Central memory CD8-positive, alpha-beta T cell (primary cell): ENCODE results near the gene MYO18B.

Experiments
- ATAC-seq: fragments of 150-1000 bp; cut with Tn5 transposase; replicated peaks from 2 replicates; pipeline ENCODE4 v1.10.0; 2022; ENCODE audit warnings: mild to moderate bottlenecking, moderate FRiP score, moderate number of reproducible peaks; ENCODE audit not compliant: poor library complexity, severe bottlenecking; ENCODE audit errors: extremely low read depth
- DNase-seq, 2 donors: peaks; one replicate each; pipeline ENCODE4 v3.0.0; 2021; ENCODE audit warnings: low spot score in 2 of 2
- H3K27ac Mint-ChIP-seq: one replicate; pipeline ENCODE4 v1.8.0; 2022; ENCODE audit warnings: low read depth, mild to moderate bottlenecking, moderate library complexity, mixed read lengths
- H3K27me3 Mint-ChIP-seq: one replicate; pipeline ENCODE4 v1.8.0; 2022; ENCODE audit warnings: mixed read lengths
- H3K36me3 Mint-ChIP-seq: one replicate; pipeline ENCODE4 v1.8.0; 2022; ENCODE audit warnings: mild to moderate bottlenecking, moderate library complexity, mixed read lengths; ENCODE audit not compliant: insufficient read depth
- H3K4me1 Mint-ChIP-seq: one replicate; pipeline ENCODE4 v1.8.0; 2022; ENCODE audit warnings: mixed read lengths
- H3K4me3 Mint-ChIP-seq: one replicate; pipeline ENCODE4 v1.8.0; 2022; ENCODE audit warnings: mild to moderate bottlenecking, moderate library complexity, mixed read lengths
- H3K9me3 Mint-ChIP-seq: one replicate; pipeline ENCODE4 v1.8.0; 2022; ENCODE audit warnings: mixed read lengths

MYO18B gene

GRCh38 chr22:26004477-26004876 is 262.5 kb downstream of the MYO18B start:
- Mint-ChIP-seq H3K27me3 (peaks cover 29% of the 10 kb centered on the region), H3K9me3 (peaks cover 5% of the 10 kb centered on the region), H3K27ac (no peak overlapping the region), H3K4me1 (no peaks in the 10 kb centered on the region), H3K36me3 (no peaks in the 10 kb centered on the region), H3K4me3 (no peak overlapping the region)
- ATAC-seq, result no peak
- DNase-seq, result no peak

DNA sequence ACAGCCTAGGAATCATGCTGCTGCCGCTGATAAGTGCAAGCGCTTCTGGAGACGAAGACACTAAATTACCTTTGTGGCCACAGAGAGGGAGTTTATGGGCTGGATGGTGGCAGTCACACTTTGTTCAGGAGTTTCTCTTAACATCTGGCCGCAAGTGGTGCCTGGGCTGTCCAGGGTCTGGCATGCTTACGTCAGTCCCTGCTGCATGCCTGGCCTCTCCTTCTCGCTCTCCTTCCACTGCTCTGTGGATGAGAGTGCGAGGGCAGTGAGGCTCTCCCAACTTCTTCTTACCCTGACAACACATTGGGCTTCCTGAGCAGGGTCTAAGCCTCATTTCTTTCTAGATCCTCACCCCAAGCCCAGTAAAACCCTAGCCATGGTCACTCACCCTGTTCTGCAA is 266.6 kb downstream of the MYO18B start:
- H3K4me3 Mint-ChIP-seq, result no peak overlapping the region

GRCh38 chr22:26016916-26017315 is 274.9 kb downstream of the MYO18B start:
- ATAC-seq (no peak), DNase-seq (no peak)
- Mint-ChIP-seq H3K27ac (no peak overlapping the region), H3K9me3 (no peaks in the 10 kb centered on the region), H3K36me3 (no peaks in the 10 kb centered on the region), H3K27me3 (peaks cover 22% of the 10 kb centered on the region), H3K4me3 (no peak overlapping the region), H3K4me1 (no peaks in the 10 kb centered on the region)

More for the DNA sequence above, 266.6 kb downstream of the MYO18B start:
- no peaks in the 10 kb centered on the region for H3K9me3 Mint-ChIP-seq
- no peak for DNase-seq
- no peaks in the 10 kb centered on the region for H3K4me1 Mint-ChIP-seq
- no peak overlapping the region for H3K27ac Mint-ChIP-seq
- H3K36me3 Mint-ChIP-seq, result no peaks in the 10 kb centered on the region
- peaks cover 26% of the 10 kb centered on the region for H3K27me3 Mint-ChIP-seq
- ATAC-seq, result no peak

DNA sequence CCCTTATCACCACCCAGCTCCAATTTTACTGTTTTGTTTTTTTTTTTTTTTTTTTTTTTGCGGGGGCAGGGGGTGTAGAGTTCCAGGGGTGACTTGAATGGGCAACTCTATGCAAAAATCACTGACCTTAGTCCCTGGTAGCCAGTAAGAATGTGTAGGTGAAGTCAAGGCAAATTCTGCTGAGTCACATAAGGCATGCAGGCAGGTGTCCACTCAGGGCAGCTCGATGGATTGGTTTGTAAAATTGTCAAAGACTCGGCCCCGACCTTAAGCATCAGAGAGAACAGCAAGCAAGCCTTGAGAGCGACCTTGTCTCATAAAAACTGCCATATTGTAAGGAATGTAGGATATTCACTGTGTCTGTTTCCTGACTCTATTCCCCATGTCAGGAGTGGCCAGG is 275.9 kb downstream of the MYO18B start:
- Mint-ChIP-seq H3K27me3 (peaks cover 22% of the 10 kb centered on the region), H3K36me3 (no peaks in the 10 kb centered on the region), H3K4me1 (no peaks in the 10 kb centered on the region), H3K4me3 (no peak overlapping the region), H3K9me3 (no peaks in the 10 kb centered on the region), H3K27ac (no peak overlapping the region)
- DNase-seq (no peak), ATAC-seq (no peak)

GRCh38 chr22:26019596-26019995 is 277.6 kb downstream of the MYO18B start:
- H3K27ac Mint-ChIP-seq, result no peak overlapping the region
- H3K27me3 Mint-ChIP-seq, result peaks cover 22% of the 10 kb centered on the region
- DNase-seq, result no peak
- no peaks in the 10 kb centered on the region for H3K9me3 Mint-ChIP-seq
- H3K4me1 Mint-ChIP-seq, result no peaks in the 10 kb centered on the region
- ATAC-seq, result no peak
- no peak overlapping the region for H3K4me3 Mint-ChIP-seq
- no peaks in the 10 kb centered on the region for H3K36me3 Mint-ChIP-seq

GRCh38 chr22:26021516-26021915 is 279.5 kb downstream of the MYO18B start:
- Mint-ChIP-seq H3K4me1 (no peaks in the 10 kb centered on the region), H3K27me3 (peaks cover 21% of the 10 kb centered on the region), H3K27ac (no peak overlapping the region), H3K4me3 (no peak overlapping the region), H3K9me3 (no peaks in the 10 kb centered on the region), H3K36me3 (no peaks in the 10 kb centered on the region)
- no peak for DNase-seq
- ATAC-seq, result no peak

GRCh38 chr22:26023104-26023775 is 281.3 kb downstream of the MYO18B start:
- H3K36me3 Mint-ChIP-seq, result no peaks in the 10 kb centered on the region
- no peak overlapping the region for H3K4me3 Mint-ChIP-seq
- no peaks in the 10 kb centered on the region for H3K9me3 Mint-ChIP-seq
- no peak overlapping the region for H3K27ac Mint-ChIP-seq
- DNase-seq (no peak), ATAC-seq (no peak)
- peaks cover 5% of the 10 kb centered on the region for H3K27me3 Mint-ChIP-seq
- H3K4me1 Mint-ChIP-seq, result no peaks in the 10 kb centered on the region

GRCh38 chr22:26025626-26026025 is 283.6 kb downstream of the MYO18B start:
- Mint-ChIP-seq H3K4me3 (no peak overlapping the region), H3K9me3 (no peaks in the 10 kb centered on the region), H3K27ac (no peak overlapping the region), H3K4me1 (no peaks in the 10 kb centered on the region), H3K36me3 (no peaks in the 10 kb centered on the region), H3K27me3 (no peaks in the 10 kb centered on the region)
- DNase-seq (no peak), ATAC-seq (no peak)

DNA sequence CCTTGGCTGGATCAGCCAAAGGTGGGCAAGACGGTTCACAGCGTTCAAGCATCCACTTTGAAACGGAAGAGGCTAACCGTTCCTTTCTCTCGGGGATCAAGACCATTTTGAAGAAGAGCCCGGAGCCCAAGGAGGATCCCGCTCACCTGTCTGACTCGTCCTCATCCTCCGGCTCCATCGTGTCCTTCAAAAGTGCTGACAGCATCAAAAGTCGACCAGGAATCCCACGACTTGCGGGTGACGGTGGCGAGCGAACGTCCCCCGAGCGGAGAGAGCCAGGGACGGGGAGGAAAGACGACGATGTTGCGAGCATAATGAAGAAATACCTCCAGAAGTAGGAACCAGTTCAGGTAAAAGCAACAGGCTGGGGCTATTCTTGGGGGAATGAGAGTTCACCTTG is 285.4 kb downstream of the MYO18B start:
- no peaks in the 10 kb centered on the region for H3K27me3 Mint-ChIP-seq
- no peak overlapping the region for H3K27ac Mint-ChIP-seq
- DNase-seq, result no peak
- no peaks in the 10 kb centered on the region for H3K9me3 Mint-ChIP-seq
- no peaks in the 10 kb centered on the region for H3K36me3 Mint-ChIP-seq
- no peak overlapping the region for H3K4me3 Mint-ChIP-seq
- H3K4me1 Mint-ChIP-seq, result no peaks in the 10 kb centered on the region
- ATAC-seq, result no peak

GRCh38 chr22:26031641-26032040 is 289.7 kb downstream of the MYO18B start:
- Mint-ChIP-seq H3K4me1 (no peaks in the 10 kb centered on the region), H3K4me3 (no peak overlapping the region), H3K27me3 (no peaks in the 10 kb centered on the region), H3K9me3 (no peaks in the 10 kb centered on the region), H3K27ac (no peak overlapping the region), H3K36me3 (no peaks in the 10 kb centered on the region)
- no peak for ATAC-seq
- DNase-seq, result no peak

DNA sequence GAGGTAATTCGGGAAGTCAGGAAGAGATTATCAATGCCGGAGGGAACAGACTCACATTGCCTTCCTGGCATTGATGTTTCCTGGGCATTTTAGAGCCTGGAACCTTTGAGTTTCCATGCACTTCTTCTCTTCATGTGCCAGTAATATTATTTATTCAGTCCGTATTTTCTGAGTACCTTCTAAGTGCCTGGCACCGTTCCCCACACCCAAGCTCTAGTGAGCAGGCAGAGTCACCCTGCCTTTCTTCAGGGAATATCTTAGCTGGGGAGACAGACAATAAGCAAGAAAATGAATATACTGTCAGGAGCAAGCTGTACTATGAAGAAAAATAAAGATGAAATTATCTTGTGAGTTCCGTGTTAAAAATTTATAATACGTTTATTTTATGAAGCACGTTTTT is 291.1 kb downstream of the MYO18B start:
- ATAC-seq, result no peak
- DNase-seq, result no peak
- H3K4me1 Mint-ChIP-seq, result no peaks in the 10 kb centered on the region
- no peaks in the 10 kb centered on the region for H3K27me3 Mint-ChIP-seq
- H3K4me3 Mint-ChIP-seq, result no peak overlapping the region
- no peak overlapping the region for H3K27ac Mint-ChIP-seq
- H3K36me3 Mint-ChIP-seq, result no peaks in the 10 kb centered on the region
- no peaks in the 10 kb centered on the region for H3K9me3 Mint-ChIP-seq

- Mint-ChIP-seq H3K36me3 (no peaks in the 10 kb centered on the region), H3K27me3 (no peaks in the 10 kb centered on the region), H3K4me1 (no peaks in the 10 kb centered on the region), H3K27ac (no peak overlapping the region), H3K9me3 (no peaks in the 10 kb centered on the region), H3K4me3 (no peak overlapping the region)
- ATAC-seq, result no peak
- DNase-seq, result no peak
These were observed 291.6 kb downstream of the MYO18B start for GRCh38 chr22:26033586-26033985.

- no peaks in the 10 kb centered on the region for H3K27me3 Mint-ChIP-seq
- H3K36me3 Mint-ChIP-seq, result no peaks in the 10 kb centered on the region
- no peak for ATAC-seq
- no peak overlapping the region for H3K4me3 Mint-ChIP-seq
- no peaks in the 10 kb centered on the region for H3K4me1 Mint-ChIP-seq
- H3K9me3 Mint-ChIP-seq, result no peaks in the 10 kb centered on the region
- DNase-seq, result no peak
- H3K27ac Mint-ChIP-seq, result no peak overlapping the region
These were observed 293.5 kb downstream of the MYO18B start for GRCh38 chr22:26035523-26035922.
